Mesenteric fat pad (tissue), 1 donor: Measurements from ENCODE around the gene MYCBP2. TPM values are rescaled to one million over a fixed set of nuclear protein-coding genes. Genes with fewer than 3 reads are reported as not detected.
"Not testable (repeated sequence)": the region's sequence is repeated elsewhere in the genome, so short reads cannot be mapped to it uniquely, and the experiment has no call there.

Experiments used
- DNase-seq: peaks from one replicate; pipeline ENCODE4 v3.0.0-alpha.2; 2020; ENCODE audit warnings: low spot score
- total RNA-seq: library from RNA; stranded (reverse); fragmentation: NEBNext Ultra II Directional; extraction: Animal tissue kit (Norgen Biotek cat#: 25700); gene quantifications from one replicate; pipeline ENCODE4 v1.2.1, GENCODE V29; 2021
- donor health status: DM: yes; HTN: yes; CAD: no.

Gene MYCBP2
- total RNA-seq, 1 donor from 2014 or later, result 238 TPM

DNA sequence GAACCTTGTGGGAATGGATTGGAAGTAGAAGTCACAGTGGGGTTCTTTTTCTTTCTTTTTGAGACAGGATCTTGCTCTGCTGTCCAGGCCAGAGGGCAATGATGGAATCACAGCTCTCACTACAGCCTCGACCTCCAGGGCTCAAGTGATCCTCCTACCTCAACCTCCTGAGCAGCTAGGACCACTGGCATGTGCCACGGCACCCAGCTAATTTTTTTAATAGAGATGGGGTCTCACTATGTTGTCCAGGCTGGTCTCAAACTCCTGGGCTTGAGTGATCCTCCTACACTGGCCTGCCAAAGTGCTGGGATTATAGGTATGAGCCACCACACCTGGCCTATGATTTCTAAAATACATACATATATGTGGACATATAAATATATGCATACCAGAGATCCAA, 111.4 kb downstream of the MYCBP2 start:
- no peak for DNase-seq

DNA sequence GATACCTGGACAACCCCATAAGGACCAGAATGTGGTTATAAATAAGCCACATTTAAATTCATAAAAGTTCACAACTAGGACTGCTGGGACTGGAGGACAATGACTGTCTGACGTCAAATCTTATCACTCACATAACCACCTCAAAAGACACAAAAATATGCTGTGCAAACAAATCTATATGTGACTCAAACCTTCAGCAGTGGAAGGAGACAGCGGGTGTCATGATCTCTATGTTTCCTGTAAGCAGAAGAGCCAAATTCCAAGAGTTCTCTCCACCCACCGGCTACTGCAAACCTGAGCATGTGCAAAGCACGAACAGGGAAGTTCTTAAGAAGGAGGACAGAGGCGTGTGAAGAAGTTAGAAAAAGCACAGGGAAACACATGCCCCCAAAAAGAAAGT, 113.2 kb downstream of the MYCBP2 start:
- no peak for DNase-seq

DNA sequence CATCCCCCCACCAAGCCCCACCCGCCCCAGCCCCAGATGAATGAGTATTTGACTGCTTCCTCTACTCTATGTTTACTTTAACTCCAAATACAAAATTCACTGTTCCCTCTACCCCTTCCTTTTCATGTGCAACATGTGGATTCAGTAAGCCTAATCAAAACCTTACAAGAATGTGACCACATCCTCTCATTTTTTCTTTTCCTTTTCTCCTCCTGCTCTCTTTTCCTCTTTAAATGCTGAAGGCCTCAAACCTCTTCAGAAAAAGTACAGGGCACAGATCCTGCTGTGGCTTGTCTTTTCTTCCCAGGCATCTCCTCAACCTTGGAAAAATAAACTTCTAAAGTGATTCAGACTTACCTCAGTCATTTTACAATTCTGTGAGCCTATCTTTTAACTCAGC, 119.0 kb downstream of the MYCBP2 start:
- no peak for DNase-seq

DNA sequence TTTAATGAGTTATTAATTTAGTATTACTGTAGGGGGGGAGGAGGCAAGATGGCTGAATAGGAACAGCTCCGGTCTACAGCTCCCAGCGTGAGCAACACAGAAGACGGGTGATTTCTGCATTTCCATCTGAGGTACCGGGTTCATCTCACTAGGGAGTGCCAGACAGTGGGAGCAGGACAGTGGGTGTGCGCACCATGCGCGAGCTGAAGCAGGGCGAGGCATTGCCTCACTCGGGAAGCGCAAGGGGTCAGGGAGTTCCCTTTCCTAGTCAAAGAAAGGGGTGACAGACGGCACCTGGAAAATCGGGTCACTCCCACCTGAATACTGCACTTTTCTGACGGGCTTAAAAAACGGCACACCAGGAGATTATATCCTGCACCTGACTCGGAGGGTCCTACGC, 127.9 kb downstream of the MYCBP2 start:
- not testable (repeated sequence) for DNase-seq

DNA sequence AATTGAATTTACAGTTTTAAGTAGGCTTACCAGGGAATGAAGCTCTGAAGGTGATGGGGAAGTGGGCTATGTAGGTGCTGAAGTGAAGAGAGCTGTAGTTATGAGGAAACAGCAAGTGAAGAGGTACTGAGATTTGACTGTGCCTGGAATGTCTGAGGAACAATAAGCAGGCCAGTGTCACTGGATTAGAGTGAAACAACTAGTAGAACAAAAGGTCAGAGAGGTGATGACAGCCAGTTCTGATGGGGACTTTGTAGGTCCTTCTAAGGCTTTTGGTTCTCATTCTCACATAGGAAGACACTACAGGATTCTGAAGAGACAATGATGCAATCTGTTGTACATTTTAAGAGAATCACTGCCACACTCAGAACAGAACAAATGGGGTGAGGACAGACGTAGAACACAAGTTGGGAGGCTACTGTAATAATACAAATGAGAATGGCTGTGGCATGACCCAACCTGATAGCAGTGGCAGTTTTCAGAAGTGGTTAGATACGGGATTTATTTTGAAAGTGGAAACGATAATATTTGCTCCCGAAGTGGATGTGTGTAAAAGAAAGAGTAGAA, 130.8 kb downstream of the MYCBP2 start:
- no peak for DNase-seq

DNA sequence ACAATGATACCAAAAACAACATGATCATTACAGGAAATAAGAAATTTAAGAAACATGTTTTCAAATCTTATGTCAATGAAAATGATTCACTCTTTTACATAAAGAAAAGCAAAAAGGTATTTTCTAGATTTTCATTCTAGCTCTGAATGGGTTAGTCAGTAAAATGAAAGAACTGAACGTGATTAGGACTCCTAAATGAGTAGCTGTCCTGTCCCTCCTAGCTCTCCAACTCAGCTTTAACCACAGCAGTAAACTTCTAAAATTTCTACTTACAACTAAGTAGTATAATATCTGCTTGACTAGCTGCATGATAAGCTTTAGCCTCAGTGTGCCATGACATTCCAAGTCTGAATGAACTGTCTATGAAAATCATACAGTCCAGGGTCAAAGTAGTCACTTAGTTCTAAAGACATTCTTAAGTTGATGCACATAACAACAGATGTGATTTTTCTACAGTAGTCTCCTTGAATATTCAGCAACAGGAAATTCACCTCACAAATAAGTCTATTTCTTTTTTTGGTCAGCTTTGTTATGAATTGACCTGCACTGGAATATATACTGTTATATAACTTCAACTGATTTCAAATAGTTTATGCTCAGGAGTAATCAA, 136.4 kb downstream of the MYCBP2 start:
- no peak for DNase-seq

DNA sequence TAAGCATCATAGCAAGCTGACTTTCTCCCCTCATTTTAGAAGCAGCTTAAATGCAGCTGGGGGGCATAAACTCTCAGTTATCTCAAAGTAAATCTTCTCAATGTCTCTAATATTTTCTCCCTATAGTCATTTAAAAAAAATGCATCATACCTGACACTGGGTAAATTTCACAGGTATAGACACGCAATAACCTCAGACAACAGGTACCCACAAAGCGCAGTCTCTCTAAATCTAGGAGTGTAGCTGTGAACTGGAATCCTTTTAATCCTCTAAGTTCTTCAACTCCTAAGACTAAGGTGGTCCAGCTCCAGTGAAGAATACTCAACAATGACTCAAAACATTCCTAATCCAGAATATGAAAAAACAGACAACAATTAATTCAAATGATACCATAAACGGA, 141.2 kb downstream of the MYCBP2 start:
- DNase-seq, result no peak

DNA sequence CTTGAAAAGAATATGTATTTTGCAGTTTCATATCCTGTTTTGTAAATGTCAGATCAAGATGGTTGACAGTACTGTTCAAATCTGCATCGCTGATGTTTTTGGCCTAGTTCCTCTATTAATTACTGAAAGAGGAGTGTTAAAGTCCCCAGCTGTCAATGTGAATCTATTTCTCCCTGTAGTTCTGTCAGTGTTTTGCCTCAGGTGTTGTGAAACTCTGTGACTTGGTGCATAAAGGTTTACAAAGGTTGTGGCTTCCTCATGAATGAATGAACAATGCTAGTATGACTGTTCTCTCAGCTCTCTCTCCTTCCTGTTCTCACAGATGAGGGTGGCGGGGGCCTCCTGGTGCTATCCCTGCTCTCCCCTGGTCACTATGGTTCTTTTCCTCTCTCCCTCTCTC, 142.4 kb downstream of the MYCBP2 start:
- no peak for DNase-seq

DNA sequence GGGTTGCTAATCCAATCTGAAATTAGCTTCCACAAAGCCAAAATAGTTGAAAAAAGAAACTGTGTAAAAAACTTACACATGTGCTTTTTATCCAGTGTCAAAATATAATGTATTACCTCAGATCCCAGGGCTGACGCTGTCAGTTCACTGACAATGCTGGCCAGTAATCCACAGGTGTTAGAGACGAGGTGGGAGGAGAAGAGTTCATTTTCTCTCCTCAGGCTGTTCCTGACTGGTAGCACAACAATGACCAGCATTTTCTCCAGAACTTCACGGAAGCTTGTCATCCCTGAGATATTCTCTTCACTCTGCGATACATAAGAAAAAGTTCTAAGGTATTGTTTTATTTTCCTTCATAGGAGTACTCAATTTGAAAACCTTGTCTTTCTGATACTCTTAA, 146.9 kb downstream of the MYCBP2 start:
- no peak for DNase-seq

DNA sequence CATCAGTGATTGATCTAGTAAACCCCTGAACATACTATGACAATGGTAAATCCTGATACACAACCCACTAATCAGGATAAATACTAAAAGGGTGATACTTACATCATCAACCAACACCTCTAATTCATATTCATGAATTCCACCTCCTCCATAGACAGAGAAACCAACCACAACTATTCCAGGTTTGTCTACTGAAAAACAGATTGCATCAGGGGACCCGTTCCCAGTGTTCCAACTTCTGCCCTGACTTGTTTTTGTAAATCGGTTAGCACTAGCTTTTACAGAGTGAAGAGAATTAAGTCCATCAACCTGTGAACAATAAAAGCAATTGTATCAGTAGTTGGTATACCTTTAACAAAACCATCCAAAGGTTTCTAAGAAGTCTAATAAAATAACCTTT, 149.2 kb downstream of the MYCBP2 start:
- no peak for DNase-seq

DNA sequence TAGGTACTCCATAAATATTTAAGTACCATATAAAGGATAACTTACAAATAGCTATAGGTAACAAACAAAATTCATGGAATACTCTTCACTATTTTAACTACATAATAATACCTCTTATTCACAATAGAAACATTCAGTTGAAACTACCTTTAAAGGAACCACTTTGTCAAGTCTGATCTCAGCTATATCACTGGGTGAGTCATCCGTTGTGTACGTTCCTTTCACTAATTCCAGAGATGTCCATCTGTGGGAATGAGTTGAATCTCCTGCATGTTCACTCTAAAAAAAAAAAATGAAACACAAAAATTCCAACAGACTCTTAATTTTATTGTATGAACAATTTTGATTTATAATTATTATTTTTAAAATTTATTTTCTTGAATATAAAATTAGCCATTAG, 150.5 kb downstream of the MYCBP2 start:
- DNase-seq, result no peak

DNA sequence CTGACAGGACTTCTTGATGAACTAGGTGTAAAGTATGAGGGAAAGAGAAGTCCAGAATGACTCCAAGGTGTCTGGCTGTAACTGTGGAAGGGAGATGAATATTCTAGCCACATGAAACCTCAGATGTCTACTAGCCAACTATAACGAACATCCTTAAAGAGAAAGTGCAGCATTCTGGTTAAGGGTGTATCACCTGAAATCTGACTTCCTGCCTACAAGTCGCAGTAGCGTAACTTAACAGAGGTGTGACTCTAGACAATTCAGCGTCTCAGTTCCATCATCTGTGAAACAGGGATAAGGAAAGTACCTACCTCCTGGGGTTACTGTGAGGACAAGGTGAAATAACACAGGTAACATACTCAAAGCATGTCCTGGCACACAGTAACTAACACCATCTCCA, 154.2 kb downstream of the MYCBP2 start:
- no peak for DNase-seq

DNA sequence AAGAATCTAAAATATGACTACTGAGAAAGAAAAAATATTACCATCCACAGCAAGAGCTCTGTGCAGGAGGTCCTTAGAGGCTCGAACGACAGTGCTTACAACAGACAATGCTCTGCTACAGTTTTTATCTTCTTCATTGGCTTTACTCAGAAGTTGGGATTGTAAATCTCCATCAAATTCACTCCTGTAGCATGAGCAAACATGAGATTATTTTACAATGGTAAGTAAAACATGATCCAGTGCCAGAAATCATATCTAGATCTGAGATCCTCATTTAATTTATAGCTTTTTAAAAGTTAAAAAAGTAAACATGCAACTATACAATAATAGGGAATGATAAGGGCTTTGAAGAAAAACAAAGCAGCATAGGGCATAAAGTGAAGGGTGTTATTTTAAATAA, 155.4 kb downstream of the MYCBP2 start:
- DNase-seq, result no peak

DNA sequence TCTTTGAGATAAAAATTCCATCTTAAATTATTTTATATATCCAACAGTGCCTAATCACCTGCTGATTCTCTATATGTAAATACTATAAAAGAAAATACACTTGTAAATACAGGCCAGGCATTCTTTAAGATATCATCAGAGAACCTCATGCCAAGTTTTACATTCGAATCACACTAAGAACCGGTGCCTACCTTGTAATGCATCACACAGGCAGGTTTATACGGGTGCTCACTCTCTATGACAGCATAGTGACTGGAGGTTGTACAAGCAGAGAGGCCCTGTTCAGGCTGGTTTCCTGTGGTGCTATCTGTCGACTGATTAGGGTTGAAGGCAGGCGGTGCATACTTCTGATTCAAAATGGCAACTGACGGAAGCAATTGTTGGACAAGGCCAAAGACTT, 158.7 kb downstream of the MYCBP2 start:
- no peak for DNase-seq

DNA sequence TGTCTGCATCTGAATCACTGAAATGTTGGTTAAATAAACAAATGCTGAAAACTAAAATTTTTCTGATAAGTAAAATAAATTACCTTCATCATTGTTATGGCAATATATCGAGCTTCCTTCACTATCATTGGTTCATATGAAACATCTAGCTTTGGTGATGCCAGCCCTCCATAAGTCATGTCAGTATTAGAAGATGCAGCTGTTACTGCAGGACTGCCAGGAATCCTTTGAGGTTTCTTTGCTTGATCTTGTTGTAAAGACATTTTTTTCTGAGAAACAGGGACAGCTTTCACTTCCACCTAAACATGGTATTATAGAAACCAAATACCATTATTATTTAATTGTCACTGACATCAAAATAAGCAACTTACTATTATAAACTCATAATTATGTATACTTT, 176.2 kb downstream of the MYCBP2 start:
- DNase-seq, result no peak

DNA sequence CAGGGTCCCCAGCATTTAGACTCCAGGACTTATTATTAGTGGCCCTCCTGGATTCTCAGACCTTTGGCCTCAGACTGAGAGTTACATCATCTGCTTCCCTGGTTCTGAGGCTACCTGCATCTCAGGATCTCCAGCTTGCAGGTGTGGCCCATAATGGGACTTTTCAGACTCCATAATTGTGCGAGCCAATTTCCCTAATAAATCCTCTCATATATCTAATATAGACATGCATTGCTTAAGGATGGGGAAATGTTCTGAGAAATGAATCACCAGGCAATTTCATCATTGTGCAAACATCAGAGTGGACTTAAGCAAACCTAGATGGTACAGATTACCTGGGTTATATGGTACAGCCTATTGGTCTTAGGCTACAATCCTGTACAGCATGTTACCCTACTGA, 183.5 kb downstream of the MYCBP2 start:
- no peak for DNase-seq

DNA sequence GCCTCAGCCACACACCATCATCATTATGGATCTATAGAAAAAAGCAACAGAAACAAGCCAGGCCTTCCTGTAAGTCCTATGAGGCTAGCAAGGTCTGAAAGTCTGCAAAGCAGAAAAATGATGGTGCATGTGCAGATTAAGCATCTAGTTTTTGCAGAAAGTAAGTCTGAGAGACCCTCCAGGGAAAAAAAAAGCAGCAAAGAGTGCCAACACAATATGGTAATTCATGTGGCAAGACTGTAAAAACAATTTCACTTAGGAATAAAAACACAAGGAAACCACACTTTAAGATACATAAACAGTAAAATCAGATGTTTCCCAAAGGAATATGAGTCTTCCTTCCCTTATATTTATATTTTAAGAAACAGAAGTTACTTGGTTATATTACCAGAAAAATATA, 187.6 kb downstream of the MYCBP2 start:
- no peak for DNase-seq

DNA sequence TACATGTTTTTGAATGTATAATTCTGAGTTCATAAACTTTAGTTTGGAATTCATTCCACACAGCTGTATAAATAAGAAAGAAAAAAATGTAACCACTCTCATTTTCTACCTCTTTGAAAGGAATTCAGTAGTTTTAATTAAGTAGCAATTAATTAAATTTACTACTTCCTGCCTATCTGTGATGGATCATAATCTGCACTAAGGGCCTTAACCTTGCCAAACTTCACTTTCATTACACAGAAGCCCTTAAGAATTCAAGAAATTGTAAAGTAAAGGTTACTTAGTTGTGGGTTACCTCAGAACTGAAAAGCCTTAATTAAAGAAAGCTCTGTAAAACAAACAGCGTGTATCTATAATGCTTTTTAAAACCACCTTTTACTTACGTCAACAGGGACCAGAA, 188.1 kb downstream of the MYCBP2 start:
- no peak for DNase-seq

DNA sequence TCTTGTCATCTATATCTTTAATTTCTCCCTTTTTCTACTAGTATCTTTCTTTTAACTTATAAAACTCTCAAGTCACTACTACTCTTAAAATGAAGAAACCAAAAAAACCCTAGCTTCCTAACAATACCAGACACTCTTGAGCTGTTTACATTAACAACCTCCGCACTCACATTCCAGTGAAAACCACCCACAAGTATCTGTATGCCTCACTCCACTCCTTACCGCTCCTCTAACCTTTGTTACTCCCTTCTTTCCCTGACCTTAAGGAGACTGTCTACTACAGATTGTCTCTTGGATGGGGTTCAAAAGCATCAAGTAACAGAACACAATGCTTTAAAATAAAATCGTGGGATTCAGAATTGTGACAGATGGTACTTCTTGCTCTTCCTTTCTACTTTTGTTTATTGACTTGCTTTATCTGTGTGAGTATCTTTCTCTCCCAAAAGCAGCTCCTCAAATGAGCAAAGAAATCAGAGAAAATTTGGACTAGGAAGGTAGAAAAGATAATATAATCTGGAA, 189.9 kb downstream of the MYCBP2 start:
- DNase-seq, result no peak

DNA sequence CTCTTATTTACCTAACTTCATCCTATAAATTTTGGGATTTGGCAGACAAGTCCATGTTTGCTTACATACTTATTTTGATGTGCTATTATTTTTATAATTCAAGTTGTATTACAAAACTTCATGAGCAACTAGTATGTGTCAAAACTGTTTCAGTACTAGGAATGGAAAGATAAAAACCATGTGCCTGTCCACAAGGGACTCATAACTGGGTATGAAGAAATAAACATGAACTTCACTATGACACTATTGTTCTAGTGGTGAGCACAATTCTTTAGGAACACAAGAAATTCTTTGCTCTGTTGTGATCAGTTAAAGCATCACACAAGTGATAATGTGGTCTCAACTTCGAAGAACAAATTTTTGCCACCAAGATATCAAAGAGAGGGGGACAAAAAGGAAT, 202.5 kb downstream of the MYCBP2 start:
- no peak for DNase-seq

DNA sequence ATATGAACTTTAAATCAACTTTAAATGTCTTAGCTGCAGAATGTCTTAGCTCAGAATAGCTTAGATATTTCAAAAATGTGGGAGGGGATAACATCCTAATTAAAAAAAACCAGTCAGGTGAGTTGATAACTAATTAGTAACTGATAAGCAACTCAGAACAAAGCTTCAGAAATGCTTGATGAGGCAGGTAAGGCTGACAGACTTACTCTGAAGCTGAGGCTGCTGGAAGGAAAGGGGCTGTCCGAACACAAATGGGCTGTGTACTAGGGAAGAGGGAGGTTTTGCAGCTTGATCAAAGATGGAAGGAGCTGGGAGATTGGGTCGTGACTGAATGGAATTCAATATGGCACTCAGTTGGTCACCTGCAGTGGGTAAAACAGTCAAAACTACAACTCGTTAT, 208.8 kb downstream of the MYCBP2 start:
- DNase-seq, result no peak

DNA sequence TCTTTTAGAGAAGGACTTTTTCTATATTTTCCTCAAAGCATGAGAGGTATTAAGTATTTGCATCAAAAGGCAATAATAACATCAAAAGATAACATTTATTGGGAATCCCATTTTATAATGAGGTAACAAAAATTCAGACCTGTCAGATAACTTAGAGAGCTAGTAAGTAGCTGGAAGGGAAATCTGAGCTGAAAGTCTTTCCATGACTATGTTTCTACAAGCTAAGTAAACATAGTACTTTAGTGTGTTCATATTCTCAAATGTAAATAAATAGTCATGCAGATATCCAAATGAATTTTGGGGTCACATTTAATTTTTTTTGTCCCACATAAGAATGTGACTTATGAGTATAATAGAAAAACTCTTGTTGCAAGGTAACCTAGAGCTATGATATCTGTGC, 212.6 kb downstream of the MYCBP2 start:
- DNase-seq, result no peak

DNA sequence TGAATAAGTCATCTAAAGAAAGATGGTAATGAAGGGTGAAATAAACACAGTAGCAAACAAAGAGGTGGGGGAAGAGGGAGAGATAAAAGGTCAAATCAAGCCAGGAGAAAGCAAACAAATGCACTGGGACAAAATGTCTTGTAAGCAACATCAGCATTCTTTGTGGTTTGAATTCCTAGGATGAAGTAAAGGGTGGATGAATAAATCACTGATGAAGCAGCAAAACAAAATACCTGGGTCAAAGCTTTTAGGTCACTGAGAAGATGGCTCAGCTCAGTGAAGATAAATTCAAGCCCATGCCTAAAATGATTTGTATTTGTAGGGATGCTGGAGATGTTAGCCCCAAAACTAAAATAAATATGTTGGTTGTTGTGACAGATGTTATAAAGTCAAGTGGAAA, 213.4 kb downstream of the MYCBP2 start:
- no peak for DNase-seq

DNA sequence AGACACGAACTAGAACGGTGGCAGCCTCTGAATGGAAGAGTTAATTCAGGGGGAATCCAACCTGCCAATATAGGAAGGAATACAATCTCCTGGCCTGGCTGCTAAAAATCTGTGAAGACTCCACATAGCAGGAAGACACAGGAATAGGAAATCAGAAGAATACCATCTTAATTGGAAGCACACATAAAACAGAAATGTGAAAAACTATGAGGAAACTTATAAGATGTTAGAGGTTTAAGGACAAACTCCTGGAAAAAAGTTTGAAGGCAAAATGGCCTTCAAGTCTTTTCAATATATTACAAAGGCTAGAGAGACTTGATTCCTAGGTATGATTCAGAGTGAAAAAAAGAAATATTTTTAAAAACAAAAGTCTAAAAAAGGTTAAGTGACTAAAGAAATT, 221.8 kb downstream of the MYCBP2 start:
- DNase-seq, result no peak
